ENCODE data around the gene HYCC2. TPM values are rescaled to one million over a fixed set of nuclear protein-coding genes. Genes with fewer than 3 reads are reported as not detected.

HYCC2 gene
- total RNA-seq, 6 experiments from 2014 or later = 5.5 to 14.0 (median 10.3) TPM

GRCh38 chr2:201111096-201111495, 39.6 kb upstream of the HYCC2 start:
- Histone ChIP-seq H3K27me3 (no peaks in the 10 kb centered on the region), H3K4me1 (peaks cover 0 to 5% (median 2%) of the 10 kb centered on the region in 4 donors), H3K27ac (no peak overlapping the region), H3K4me3 (no peak overlapping the region), H3K9me3 (no peaks in the 10 kb centered on the region), H3K36me3 (no peaks in the 10 kb centered on the region)
- 95% methylated on average over 3 of the region's 3 CpGs for WGBS (ENCODE audit: insufficient coverage, low coverage, low lambda C conversion rate, missing lambda C conversion rate)
- ATAC-seq (no peak), DNase-seq (no peak)
- no peak for TF ChIP-seq CTCF (IDR thresholded peaks at IDR 0.05)
- no peak for TF ChIP-seq POLR2A (IDR thresholded peaks at IDR 0.05)
- intact Hi-C loops (cut with DNase I) = no loop called here

- H3K36me3 ChIP-seq = no peaks in the 10 kb centered on the region
- no peaks in the 10 kb centered on the region for H3K9me3 ChIP-seq
- H3K4me1 ChIP-seq = peaks cover 0 to 5% (median 2%) of the 10 kb centered on the region in 4 donors
- intact Hi-C loops (cut with DNase I) = no loop called here
- no peak for DNase-seq
- no peak for ATAC-seq
- TF ChIP-seq CTCF (IDR thresholded peaks at IDR 0.05) = no peak
- no peaks in the 10 kb centered on the region for H3K27me3 ChIP-seq
- H3K4me3 ChIP-seq = no peak overlapping the region
- H3K27ac ChIP-seq = no peak overlapping the region
These were observed 39.1 kb upstream of the HYCC2 start for GRCh38 chr2:201110615-201111014.

- intact Hi-C loops (cut with DNase I) = no loop called here
- DNase-seq (no peak), ATAC-seq (no peak)
- no peaks in the 10 kb centered on the region for H3K4me1 ChIP-seq
- H3K27ac ChIP-seq = no peak overlapping the region
- no peaks in the 10 kb centered on the region for H3K27me3 ChIP-seq
- H3K4me3 ChIP-seq = no peak overlapping the region
- no peaks in the 10 kb centered on the region for H3K9me3 ChIP-seq
- TF ChIP-seq CTCF (IDR thresholded peaks at IDR 0.05) (no peak), POLR2A (IDR thresholded peaks at IDR 0.05) (no peak)
- no peaks in the 10 kb centered on the region for H3K36me3 ChIP-seq
- WGBS (ENCODE audit: insufficient coverage, low coverage, low lambda C conversion rate, missing lambda C conversion rate) = 93% methylated on average over 4 of the region's 4 CpGs
These were observed 37.7 kb upstream of the HYCC2 start for GRCh38 chr2:201109186-201109585.

- H3K4me3 ChIP-seq = no peak overlapping the region
- intact Hi-C loops (cut with DNase I) = no loop called here
- H3K4me1 ChIP-seq = no peaks in the 10 kb centered on the region
- ATAC-seq = no peak
- no peaks in the 10 kb centered on the region for H3K9me3 ChIP-seq
- no peak for DNase-seq
- H3K36me3 ChIP-seq = no peaks in the 10 kb centered on the region
- H3K27me3 ChIP-seq = no peaks in the 10 kb centered on the region
- H3K27ac ChIP-seq = no peak overlapping the region
- TF ChIP-seq CTCF (IDR thresholded peaks at IDR 0.05) (no peak), POLR2A (IDR thresholded peaks at IDR 0.05) (no peak)
- WGBS (ENCODE audit: insufficient coverage, low coverage, low lambda C conversion rate, missing lambda C conversion rate) = 90% methylated on average over 2 of the region's 2 CpGs
These were observed 36.9 kb upstream of the HYCC2 start for GRCh38 chr2:201108341-201108740.

GRCh38 chr2:201107624-201108023, 36.2 kb upstream of the HYCC2 start:
- no peak overlapping the region for H3K27ac ChIP-seq
- DNase-seq (no peak), ATAC-seq (no peak)
- H3K4me1 ChIP-seq = no peaks in the 10 kb centered on the region
- intact Hi-C loops (cut with DNase I) = no loop called here
- H3K9me3 ChIP-seq = no peaks in the 10 kb centered on the region
- H3K27me3 ChIP-seq = no peaks in the 10 kb centered on the region
- H3K4me3 ChIP-seq = no peak overlapping the region
- 93% methylated on average over 2 of the region's 2 CpGs for WGBS (ENCODE audit: insufficient coverage, low coverage, low lambda C conversion rate, missing lambda C conversion rate)
- TF ChIP-seq CTCF (IDR thresholded peaks at IDR 0.05) = no peak
- TF ChIP-seq POLR2A (IDR thresholded peaks at IDR 0.05) = no peak
- H3K36me3 ChIP-seq = no peaks in the 10 kb centered on the region

Data from right lobe of liver (tissue), 6 donors.